Measurements from ENCODE around the gene GRIP2. TPM values are rescaled to one million over a fixed set of nuclear protein-coding genes. Genes with fewer than 3 reads are reported as not detected.

Gene GRIP2
- 1 to 10 TPM in 1 of 6 donors, under 1 TPM in 5; 0.33 to 1.0 (median 0.59) TPM for total RNA-seq

DNA sequence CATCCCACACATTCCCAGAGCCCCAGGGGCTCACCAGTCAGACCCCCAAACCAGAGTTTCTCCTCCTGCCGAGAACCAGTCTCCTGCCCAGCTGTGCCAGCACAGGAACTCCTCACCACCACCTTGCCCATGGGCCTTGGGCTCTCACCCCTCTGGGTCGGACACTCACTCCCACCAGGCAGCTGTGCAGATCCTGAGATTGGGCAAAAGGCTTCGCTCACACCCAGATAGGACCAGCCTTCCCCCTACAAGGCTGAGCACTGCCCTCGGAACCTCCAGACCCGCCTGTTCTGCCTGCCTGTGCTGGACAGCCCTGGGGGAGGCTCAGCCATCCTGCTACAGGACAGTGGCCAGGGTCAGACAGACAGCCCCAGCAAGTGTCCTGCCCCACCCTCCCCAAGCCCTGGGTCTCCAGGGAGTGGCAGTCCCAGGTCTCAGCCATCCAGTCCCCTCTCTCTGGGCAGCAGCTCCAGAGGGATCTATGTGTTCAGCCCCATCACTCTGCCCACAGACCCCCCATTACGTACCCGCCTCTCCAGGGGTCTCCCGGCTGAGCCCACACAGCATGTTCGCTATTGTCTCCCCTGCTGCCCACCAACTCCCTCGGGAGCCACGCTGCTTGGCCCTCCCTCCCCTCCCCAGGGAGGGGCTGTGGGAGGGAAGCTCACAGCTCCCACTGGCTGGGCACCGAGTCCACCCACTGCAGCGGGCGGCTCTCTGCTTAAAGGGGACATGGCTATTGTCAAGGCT, at the start of gene GRIP2:
TSS of gene GRIP2 (minus strand) at position 601 of the 750 bp plus-strand sequence. CDS start at position 567, 34 bp downstream.
- Histone ChIP-seq H3K36me3 (no peaks in the 10 kb centered on the region), H3K27me3 (no peaks in the 10 kb centered on the region), H3K4me1 (peaks cover 0 to 2% (median 0%) of the 10 kb centered on the region in 4 donors), H3K27ac (no peak within 1 kb of the TSS), H3K4me3 (no peak within 1 kb of the TSS), H3K9me3 (no peaks in the 10 kb centered on the region)
- 51 to 66% methylated on average over 6 to 10 of the region's 14 CpGs for WGBS, 2 donors
- no peak for ATAC-seq (ENCODE audit: low FRiP score in 2 of 2)
- TF ChIP-seq POLR2AphosphoS5 (IDR thresholded peaks at IDR 0.05) (no peak), POLR2A (IDR thresholded peaks at IDR 0.05) (no peak), EP300 (IDR thresholded peaks at IDR 0.05) (no peak)
- TF ChIP-seq, protein P1, sequence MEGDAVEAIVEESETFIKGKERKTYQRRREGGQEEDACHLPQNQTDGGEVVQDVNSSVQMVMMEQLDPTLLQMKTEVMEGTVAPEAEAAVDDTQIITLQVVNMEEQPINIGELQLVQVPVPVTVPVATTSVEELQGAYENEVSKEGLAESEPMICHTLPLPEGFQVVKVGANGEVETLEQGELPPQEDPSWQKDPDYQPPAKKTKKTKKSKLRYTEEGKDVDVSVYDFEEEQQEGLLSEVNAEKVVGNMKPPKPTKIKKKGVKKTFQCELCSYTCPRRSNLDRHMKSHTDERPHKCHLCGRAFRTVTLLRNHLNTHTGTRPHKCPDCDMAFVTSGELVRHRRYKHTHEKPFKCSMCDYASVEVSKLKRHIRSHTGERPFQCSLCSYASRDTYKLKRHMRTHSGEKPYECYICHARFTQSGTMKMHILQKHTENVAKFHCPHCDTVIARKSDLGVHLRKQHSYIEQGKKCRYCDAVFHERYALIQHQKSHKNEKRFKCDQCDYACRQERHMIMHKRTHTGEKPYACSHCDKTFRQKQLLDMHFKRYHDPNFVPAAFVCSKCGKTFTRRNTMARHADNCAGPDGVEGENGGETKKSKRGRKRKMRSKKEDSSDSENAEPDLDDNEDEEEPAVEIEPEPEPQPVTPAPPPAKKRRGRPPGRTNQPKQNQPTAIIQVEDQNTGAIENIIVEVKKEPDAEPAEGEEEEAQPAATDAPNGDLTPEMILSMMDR (IDR thresholded peaks at IDR 0.05): no peak
- DNase-seq: peak in 1 of 2 donors; percentile 53

DNA sequence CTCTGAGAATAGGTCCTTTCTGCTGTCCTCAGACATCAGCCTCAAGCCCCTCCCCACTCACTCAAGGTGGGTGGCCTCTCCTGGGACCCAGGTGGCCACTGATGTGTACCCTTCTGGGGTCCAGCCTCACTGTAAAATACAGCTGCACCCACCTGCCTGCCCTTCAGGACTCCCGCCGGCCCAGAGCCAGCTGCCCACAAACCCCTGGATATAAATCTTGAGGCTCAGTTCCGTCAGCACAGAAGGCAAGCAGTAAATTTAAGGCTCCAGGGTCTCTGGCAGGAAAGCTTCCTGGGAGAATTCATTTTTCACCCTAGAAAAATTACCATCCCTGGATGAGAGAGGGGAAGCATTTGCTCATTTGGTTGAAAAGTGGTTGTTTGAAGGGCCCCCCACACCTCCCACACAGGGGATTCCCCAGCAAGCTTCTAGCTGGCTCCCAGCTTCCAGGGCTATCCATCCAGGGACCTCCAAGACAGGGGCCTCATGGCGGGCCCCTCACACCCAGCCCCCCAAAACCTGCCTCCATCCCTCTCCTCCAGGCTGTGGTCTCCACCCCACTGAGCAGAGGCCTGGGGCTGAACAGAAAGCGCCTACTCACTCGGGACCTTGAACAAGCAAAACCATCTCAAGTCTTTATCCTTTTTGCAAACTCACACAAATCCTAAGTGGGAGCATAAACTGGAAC, 48.4 kb upstream of the GRIP2 start:
- H3K4me1 ChIP-seq: no peaks in the 10 kb centered on the region
- H3K36me3 ChIP-seq: no peaks in the 10 kb centered on the region
- DNase-seq (no peak), ATAC-seq (ENCODE audit: low FRiP score in 2 of 2) (no peak)
- 73 to 83% methylated on average over 3 to 6 of the region's 6 CpGs for WGBS, 2 donors
- no peak overlapping the region for H3K4me3 ChIP-seq
- no peak for TF ChIP-seq EP300 (IDR thresholded peaks at IDR 0.05)
- TF ChIP-seq POLR2AphosphoS5 (IDR thresholded peaks at IDR 0.05): no peak
- no peak for TF ChIP-seq POLR2A (IDR thresholded peaks at IDR 0.05)
- TF ChIP-seq, protein P1 (IDR thresholded peaks at IDR 0.05): no peak
- H3K9me3 ChIP-seq: no peaks in the 10 kb centered on the region
- no peaks in the 10 kb centered on the region for H3K27me3 ChIP-seq
- no peak overlapping the region for H3K27ac ChIP-seq

- no peak for ATAC-seq (ENCODE audit: low FRiP score in 2 of 2)
- TF ChIP-seq POLR2AphosphoS5 (IDR thresholded peaks at IDR 0.05) (no peak), EP300 (IDR thresholded peaks at IDR 0.05) (no peak)
- TF ChIP-seq, protein P1 (IDR thresholded peaks at IDR 0.05): no peak
- H3K27ac ChIP-seq: no peak overlapping the region
- no peak overlapping the region for H3K4me3 ChIP-seq
- WGBS, 2 donors: 61 to 64% methylated on average over 3 to 4 of the region's 4 CpGs
- no peak for DNase-seq
- H3K36me3 ChIP-seq: no peaks in the 10 kb centered on the region
- no peaks in the 10 kb centered on the region for H3K27me3 ChIP-seq
- no peaks in the 10 kb centered on the region for H3K9me3 ChIP-seq
- no peaks in the 10 kb centered on the region for H3K4me1 ChIP-seq
Measured at GRCh38 chr3:14587740-14588360, 47.7 kb upstream of the GRIP2 start.

GRCh38 chr3:14586611-14587010, 46.5 kb upstream of the GRIP2 start:
- H3K9me3 ChIP-seq: no peaks in the 10 kb centered on the region
- no peak overlapping the region for H3K27ac ChIP-seq
- no peaks in the 10 kb centered on the region for H3K27me3 ChIP-seq
- no peak overlapping the region for H3K4me3 ChIP-seq
- 59 to 69% methylated on average over 2 of the region's 2 CpGs for WGBS, 2 donors
- no peak for TF ChIP-seq POLR2AphosphoS5 (IDR thresholded peaks at IDR 0.05)
- no peak for TF ChIP-seq POLR2A (IDR thresholded peaks at IDR 0.05)
- TF ChIP-seq, protein P1 (IDR thresholded peaks at IDR 0.05): no peak
- TF ChIP-seq EP300 (IDR thresholded peaks at IDR 0.05): no peak
- no peak for DNase-seq
- no peak for ATAC-seq (ENCODE audit: low FRiP score in 2 of 2)
- no peaks in the 10 kb centered on the region for H3K36me3 ChIP-seq
- H3K4me1 ChIP-seq: no peaks in the 10 kb centered on the region
